HG03439 (cell line): Measurements from ENCODE around the gene BCL3.
"Not testable (repeated sequence)": the region's sequence is repeated elsewhere in the genome, so short reads cannot be mapped to it uniquely, and the experiment has no call there.

Experiments used
- ATAC-seq: cut with Tn5 transposase; IDR thresholded peaks from one replicate; pipeline ENCODE4 v1.9.1; 2021; ENCODE audit warnings: mild to moderate bottlenecking, moderate library complexity; ENCODE audit not compliant: unreplicated experiment

The BCL3 gene

DNA sequence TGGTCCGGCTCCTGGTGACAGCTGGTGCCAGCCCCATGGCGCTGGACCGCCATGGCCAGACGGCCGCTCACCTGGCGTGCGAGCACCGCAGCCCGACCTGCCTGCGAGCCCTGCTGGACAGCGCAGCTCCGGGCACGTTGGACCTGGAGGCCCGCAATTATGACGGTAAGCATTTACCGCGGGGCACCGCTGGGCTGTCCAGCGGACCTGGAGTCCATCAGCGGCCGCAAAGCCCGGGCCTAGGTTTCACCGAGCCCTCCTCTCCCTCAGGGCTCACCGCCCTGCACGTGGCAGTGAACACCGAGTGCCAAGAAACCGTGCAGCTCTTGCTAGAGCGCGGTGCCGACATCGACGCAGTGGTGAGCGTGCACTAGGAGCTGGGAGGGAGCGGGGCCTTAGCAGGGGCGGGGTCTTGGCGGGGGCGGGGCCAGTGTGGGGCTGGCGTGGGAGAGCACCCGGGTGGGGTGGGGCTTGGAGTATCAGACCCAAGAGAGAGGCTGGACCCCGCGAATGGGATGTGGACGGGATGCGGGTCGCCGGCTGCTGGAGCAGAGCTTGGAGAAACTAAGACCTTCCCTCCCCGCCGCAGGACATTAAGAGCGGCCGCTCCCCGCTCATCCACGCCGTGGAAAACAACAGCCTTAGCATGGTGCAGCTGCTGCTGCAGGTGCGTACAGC lies 8.7 kb downstream of the BCL3 start:
- no peak for ATAC-seq

DNA sequence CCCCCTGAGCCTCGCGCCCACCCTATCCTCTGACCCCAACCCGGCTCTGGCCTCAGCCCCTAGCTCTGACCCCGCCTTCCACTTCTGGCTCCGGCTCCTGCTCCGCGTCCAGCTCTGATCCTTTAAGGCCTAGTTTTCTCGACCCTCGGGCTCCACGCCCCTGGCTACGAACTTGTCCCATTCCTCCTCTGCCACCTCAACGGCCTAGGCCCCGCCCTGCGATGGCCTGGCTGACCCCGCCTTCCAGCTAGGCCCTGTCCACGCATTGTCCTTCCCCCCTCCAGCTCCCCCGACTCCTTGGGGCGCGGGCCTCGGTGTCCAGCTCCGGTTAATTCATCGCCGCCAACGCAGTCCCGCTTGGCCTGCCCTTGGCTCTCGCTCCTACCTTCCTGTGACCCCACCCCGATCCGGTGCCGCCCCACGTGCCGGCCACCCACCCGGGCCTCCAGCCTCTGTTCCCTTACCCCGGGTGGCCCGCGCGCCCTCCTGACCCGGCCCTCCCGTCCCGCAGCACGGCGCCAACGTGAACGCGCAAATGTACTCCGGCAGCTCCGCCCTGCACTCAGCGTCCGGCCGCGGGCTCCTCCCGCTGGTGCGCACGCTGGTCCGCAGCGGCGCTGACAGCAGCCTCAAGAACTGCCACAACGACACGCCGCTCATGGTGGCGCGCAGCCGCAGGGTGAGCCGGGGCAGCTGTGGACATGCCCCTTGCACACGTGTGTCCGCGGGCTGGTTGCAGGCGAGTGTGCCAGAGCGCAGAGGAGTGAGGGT lies 9.4 kb downstream of the BCL3 start:
- no peak for ATAC-seq

DNA sequence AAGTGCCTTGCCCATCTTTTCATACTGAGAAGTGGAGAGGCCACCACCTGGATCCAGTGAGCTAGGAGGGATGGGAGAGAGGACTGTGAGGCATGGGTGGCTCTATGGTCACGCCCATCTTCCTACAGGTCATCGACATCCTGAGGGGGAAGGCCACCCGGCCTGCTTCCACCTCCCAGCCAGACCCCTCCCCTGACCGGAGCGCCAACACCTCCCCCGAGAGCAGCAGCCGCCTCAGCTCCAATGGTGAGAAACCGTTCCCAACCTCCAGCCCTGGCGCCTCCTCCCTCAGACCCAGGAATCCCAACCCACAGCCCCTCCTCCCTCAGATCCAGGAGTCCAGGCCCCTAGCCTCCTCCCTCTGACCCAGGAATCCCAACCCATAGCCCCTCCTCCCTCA lies 10.1 kb downstream of the BCL3 start:
- no peak for ATAC-seq

DNA sequence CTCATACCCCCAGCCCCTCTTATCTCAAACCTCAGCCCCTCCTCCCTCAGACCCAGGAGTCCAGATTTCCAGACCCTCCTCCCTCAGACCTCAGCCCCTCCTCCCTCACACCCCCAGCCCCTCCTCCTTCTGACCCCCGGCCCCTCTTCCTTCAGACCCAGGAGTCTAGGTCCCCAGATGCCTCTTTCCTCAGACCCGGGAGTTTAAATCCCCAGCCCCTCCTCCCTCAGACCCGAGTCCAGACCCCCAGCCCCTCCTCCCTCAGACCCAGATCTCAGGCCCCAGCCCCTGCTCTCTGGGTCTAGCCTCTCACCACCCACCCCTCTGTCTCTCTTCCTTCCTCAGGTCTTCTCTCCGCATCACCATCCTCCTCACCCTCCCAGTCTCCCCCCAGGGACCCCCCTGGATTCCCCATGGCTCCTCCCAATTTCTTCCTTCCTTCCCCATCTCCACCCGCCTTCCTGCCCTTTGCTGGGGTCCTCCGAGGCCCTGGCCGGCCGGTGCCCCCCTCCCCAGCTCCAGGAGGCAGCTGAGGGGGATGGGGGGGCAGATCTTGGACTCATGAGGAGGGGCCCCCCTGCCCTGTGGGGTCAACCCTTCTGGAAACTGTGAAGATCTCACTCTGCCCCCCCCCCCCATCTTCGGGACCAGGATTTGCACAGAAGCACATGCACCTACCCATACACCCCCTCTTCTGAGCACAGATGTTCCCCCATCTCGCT lies 10.7 kb downstream of the BCL3 start:
- no peak for ATAC-seq

DNA sequence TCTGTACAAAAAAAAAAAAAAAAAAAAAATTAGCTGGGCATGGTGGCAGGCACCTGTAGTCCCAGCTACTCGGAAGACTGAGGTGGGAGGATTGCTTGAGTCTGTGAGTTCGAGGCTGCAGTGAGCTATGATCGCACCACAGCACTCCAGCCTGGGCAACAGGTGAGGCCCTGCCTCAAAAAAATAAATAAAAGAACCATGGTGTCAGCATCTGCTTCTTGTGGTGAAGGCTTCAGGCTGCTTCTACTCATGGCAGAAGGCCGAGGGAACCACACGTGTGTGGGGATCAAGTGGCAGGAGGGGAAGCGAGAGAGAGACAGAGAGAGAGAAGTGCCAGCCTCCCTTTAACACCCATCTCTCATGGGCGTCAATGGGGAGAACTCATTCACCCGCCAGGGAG lies 13.5 kb downstream of the BCL3 start:
- no peak for ATAC-seq

DNA sequence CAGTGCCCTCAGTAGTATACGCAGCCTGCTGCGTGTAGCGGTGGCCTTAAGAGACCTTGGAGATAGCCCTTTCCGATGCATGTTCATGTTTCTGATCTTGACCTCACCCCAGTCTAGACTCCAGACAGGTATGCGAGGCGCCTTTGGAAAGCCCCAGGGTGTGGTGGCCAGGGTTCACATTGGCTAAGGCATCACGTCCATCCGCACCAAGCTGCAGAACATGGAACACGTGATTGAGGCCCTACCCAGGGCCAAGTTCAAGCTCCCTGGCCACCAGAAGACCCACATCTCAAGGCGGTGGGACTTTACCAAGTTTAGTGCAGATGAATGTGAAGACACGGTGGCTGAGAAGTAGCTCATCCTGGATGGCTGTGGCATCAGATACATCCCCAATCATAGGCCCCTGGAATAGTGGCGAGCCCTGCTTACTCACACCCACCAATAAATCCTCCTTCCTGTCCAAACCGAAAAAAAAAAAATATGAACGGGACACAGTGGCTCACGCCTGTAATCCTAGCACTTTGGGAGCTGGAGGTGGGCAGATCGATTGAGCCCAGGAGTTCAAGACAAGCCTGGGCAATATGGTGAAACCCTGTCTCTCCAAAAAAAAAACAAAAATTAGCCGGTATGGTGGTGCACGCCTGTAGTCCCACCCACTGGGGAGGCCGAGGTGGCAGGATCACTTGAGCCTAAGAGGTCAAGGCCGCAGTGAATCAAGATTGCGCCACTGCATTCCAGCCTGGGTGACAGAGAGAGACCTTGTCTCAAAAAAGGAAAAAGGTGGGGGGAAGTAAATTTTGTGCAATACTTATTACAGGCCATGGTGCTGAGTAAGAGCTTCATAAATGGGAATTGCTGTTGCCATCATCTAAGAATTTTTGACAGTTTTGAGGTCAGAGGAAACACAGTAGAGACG lies 16.8 kb downstream of the BCL3 start:
- no peak for ATAC-seq

DNA sequence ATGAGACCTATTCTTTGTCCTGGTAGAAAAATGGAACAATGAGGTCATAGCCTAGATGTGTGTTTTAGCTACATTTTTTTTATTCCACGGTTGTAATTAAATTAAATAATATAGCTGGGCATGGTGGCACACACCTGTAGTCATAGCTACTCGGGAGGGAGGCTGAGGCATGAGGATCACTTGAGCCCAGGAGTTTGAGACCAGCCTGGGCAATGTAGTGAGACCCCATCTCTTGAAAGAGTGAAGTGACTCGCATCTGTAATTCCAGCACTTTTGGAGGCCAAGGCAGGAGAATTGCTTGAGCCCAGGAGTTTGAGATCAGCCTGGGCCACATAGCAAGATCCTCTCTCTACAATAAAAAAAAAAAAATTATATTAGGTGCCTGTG lies 17.4 kb downstream of the BCL3 start:
- no peak for ATAC-seq

DNA sequence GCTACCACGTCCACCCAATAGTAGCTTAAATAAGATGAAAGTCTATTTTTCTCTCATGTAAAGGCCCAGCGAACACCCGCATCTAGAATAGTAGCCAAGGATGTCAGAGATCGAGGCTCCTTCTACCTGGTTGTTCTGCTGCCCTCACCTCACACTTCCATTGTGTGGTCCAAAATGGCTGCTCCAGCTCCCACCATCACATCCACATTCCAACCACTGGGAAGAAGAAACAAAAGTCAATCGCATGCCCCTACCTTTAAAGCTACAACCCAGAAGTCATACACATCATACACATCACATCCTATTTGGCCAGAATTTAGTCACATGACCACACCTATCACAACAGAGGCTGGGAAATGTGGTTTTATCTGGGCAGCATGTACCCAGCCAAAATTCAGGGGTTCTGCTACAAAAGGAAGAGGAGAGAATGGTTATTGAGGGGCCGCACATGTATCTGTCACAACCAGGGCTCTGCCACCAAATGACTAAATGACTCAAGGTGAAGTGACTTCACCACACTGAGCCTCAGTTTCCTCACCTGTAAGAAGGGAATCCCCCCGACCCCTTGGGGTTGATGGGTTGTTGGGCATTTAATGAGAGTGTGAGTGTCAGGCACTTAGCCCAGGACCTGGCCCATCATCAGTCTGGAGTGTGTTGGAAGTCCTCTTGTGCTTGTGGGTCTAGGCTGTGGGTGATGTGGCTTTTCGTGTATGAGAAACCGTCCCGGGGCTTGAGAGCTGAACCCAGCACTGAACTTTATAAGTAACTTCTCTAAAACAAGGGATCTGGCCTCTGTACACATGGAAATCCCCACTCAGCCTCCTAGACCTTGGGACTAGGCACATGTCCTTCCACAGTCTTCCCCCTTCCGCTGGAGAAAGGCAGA lies 19.0 kb downstream of the BCL3 start:
- no peak for ATAC-seq

DNA sequence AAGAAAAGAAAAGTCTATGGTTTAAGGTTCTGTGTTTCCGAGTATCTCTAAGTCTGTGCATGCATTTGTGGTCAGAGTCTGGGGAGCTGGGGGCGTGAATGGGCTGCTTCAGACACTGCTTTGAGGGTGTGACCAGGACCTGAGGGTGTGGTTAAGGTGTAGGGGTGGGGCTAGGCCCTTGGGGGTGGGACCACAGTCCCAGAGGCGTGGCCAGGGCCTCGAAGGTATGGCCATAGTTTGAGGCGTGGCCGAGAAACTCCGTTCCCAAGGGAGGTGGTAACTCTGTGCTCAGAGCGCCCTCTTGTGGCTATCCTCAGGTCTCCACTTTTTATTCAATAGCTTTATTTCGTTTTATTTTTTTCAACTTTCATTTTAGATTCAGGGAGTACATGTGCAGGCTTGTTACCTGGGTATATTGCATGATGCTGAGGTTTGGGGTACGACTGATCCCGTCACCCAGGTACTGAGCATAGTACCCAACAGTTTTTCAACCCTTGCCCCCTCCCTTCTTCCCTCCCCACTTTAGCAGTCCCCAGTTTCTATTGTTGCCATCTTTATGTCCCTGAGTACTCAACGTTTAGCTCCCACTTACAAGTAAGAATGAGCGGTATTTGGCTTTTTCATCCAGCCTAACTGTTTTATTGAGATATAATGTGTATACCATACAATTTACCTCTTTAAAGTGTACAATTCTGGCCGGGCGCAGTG lies 22.2 kb downstream of the BCL3 start:
- peak; percentile 97 for ATAC-seq

DNA sequence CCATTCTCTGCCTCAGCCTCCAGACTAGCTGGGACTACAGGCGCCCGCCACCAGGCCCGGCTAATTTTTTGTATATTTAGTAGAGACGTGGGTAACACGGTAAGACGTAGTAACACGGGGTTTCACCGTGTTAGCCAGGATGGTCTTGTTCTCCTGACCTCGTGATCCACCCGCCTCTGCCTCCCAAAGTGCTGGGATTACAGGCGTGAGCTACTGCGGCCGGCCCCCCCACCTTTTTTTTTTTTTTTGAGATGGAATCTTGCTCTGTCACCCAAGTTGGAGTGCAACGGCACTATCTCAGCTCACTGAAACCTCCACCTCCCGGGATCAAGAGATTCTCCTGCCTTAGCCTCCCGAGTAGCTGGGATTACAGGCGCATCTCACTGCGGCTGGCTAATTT lies 23.6 kb downstream of the BCL3 start:
- ATAC-seq = not testable (repeated sequence)

DNA sequence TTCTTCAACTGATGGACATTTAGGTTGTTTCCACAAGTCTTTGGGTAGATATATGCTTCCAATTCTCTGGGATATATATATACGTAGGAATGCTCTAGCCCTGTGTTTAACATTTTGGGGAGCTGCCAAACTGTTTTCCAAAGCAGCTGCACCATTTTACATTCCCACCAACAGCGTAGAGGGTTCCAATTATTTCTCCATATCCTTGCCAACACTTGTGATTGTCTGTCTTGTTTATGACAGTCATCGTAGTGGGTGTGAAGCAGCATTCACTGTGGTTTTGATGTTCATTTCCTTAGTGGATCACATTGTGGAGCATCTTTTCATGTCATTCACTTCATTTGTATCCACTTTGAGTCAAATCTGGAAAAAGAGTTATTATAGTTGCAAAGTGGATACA lies 24.5 kb downstream of the BCL3 start:
- no peak for ATAC-seq

DNA sequence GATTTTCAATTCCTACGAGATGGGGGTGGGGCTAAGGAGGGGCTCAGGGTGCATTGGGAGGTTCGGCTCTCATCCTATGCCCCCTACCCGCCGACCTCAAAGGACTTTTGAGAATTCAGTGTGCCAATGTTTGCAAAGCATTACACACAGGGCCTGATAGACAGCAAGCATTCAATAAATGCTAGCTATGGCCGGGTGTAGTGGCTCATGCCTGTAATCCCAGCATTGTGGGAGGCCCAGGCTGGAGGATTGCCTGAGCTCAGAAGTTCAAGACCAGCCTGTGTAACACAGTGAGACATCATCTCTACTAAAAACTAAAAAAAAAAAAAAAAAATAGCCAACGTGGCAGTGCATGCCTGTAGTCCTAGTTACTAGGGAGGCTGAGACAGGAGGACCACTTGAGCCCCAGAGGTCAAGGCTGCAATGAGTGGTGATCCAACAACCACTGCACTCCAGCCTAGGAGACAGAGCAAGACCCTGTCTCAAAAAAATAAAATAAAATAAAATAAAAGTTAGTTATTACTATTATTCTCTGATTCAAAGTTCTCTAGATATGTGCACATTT lies 27.2 kb downstream of the BCL3 start:
- ATAC-seq = no peak

DNA sequence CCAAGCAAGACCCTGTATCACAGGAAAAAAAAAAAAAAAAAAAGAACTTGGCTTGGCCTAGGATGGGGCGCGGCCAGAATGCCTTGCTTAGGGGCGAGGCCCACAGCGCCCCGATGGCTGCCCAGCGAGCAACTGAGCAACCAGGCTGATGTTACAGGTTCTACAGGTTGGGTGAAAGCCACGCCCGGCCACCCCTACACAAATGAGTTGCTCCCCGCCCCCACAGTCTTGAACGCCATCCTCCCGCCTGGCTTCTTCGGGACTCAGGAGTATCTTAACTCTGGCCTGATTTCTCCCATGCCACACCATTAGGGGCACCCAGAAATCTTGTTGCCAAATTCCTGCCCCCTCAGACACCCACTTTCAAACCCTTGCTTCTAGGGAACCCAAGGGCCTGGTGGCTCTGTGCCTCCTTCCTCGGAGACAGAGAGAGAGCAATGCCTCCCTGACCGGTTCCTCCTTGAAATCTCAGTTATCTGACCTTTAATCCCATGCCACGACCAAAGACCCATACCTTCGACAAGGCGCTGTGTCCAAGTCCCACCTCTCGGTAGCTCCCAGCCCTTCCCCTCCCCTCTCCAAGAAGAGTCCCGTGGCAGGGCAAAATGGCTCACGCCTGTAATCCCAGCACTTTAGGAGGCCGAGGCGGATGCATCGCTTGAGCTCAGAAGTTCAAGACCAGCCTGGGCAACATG lies 28.0 kb downstream of the BCL3 start:
- ATAC-seq = no peak

DNA sequence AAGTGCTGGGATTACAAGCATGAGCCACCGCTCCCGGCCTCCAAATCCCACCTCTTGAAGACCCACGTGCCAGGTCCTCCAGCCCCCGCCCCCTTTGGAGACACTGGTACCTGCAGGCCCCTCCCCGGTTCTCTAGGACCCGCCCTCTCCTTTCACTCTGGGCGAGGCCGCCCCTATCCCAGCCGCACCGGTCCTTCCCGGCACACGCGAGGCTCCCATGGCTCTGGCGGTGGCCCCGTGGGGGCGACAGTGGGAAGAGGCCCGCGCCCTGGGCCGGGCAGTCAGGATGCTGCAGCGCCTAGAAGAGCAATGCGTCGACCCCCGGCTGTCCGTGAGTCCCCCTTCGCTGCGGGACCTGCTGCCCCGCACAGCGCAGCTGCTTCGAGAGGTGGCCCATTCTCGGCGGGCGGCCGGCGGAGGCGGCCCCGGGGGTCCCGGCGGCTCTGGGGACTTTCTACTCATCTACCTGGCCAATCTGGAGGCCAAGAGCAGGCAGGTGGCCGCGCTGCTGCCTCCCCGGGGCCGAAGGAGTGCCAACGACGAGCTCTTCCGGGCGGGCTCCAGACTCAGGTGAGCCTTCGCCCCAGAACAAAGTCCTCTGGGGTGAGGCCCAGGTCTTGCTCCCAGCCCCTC lies 29.3 kb downstream of the BCL3 start, which contains the start of gene CBLC:
Gene CBLC, plus strand, starts transcription at position 176 of the 633 bp plus-strand sequence. Its CDS starts 42 bp downstream, at position 218.
- no peak for ATAC-seq

DNA sequence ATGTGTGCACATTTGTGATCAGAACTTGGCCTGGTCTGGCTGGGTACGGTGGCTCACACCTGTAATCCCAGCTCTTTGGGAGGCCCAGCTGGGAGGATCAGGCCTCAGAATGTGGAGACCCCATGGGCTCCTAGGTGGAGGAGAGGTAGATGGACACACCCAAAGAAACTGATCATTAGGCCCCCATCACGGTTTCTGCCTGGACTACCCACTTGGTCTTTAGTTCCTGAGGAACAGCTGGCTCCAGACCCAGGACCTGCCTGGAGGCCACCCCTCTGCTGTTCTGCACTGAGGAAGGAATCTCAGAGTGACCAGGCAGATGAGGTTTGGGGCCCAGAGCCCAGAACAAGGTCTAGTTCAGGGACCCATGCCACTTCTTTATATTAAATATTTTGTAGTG lies 30.6 kb downstream of the BCL3 start:
- ATAC-seq = no peak

DNA sequence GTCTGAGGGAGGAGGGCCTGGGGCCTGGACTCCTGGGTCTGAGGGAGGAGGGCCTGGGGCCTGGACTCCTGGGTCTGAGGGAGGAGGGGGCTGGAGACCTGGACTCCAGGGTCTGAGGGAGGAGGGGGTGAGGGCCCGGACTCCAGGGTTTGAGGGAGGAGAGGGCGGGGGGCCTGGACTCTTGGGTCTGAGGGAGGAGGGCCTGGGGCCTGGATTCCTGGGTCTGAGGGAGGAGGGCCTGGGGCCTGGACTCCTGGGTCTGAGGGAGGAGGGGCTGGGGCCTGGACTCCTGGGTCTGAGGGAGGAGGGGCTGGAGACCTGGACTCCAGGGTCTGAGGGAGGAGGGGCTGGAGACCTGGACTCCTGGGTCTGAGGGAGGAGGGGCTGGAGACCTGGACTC lies 33.2 kb downstream of the BCL3 start:
- ATAC-seq = not testable (repeated sequence)

DNA sequence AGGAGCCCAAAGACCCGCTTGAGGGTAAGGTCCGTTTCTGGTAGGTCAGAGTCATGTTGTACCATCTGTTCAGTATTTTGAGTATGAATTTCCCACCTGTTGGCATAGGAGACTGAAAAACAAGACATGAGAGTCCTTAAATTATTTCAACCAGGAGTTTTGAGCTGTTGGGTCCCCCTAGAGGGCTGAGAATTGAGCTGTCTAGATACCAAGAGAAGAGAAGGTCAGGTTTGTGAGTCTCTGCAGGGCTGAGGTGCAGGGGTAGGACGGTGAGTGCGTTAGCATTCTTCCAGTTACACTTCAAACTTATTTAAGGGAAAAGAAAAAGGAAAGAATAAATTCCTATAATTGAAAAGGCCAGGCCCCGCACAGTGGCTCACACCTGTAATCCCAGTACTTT lies 34.2 kb downstream of the BCL3 start:
- no peak for ATAC-seq

DNA sequence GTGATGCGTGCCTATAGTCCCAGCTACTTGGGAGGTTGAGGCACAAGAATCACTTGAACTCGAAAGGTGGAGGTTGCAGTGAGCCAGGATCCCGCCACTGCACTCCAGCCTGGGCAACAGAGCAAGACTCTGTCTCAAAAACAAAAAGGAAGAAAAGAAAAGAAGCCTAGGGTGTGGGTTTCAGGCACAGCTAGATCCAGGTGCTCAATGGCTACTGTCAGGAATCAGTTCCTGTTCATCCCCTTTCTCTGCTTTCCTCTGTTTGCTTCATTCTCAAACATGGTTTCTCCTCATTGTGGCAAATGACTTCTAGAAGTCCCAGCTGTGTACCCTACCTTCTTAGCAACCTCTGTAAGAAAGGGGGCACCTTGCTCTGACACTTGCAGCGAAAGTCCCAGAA lies 35.0 kb downstream of the BCL3 start:
- ATAC-seq = no peak
